Activated naive CD4-positive, alpha-beta T cell treated with anti-CD3 and anti-CD28 coated beads, Interleukin-2, amount 10 ng/mL, durations not matched to agents 7 days and 5 days (primary cell): ENCODE data around the gene ARMC7.
"Not testable (repeated sequence)": the region's sequence is repeated elsewhere in the genome, so short reads cannot be mapped to it uniquely, and the experiment has no call there.

ENCODE experiments used
- CTCF ChIA-PET: fragments of 350-600 bp; sonication (Branson Sonifier 250); formaldehyde crosslinking; loops from one replicate; lab custom pipeline; 2021; ENCODE audit warnings: antibody characterized with exemption; lab: Charles Lee
- DNase-seq: peaks from one replicate; pipeline ENCODE4 v3.0.0-alpha.2; 2020
- H3K27ac Mint-ChIP-seq: one replicate; pipeline ENCODE4 v1.8.0; 2021; ENCODE audit warnings: mild to moderate bottlenecking, moderate library complexity, mixed read lengths
- H3K27me3 Mint-ChIP-seq: one replicate; pipeline ENCODE4 v1.8.0; 2021; ENCODE audit warnings: mild to moderate bottlenecking, mixed read lengths
- H3K36me3 Mint-ChIP-seq: one replicate; pipeline ENCODE4 v1.8.0; 2021; ENCODE audit warnings: mixed read lengths
- H3K4me1 Mint-ChIP-seq: one replicate; pipeline ENCODE4 v1.8.0; 2021; ENCODE audit warnings: mixed read lengths
- H3K4me3 Mint-ChIP-seq: one replicate; pipeline ENCODE4 v1.8.0; 2021; ENCODE audit warnings: mild to moderate bottlenecking, moderate library complexity, mixed read lengths
- H3K9me3 Mint-ChIP-seq: one replicate; pipeline ENCODE4 v1.8.0; 2021; ENCODE audit warnings: mixed read lengths

ARMC7 gene

GRCh38 chr17:75116737-75117136 lies 7.0 kb downstream of the ARMC7 start:
- H3K27me3 Mint-ChIP-seq: no peaks in the 10 kb centered on the region
- CTCF ChIA-PET: interaction anchor here (4.9 to 6.8 kb wide), 3 partner anchors 12 to 85 kb away, joined by 107 to 164 read pairs (median 116); partner anchors contain the start of gene NT5C

GRCh38 chr17:75118307-75118706 lies 8.5 kb downstream of the ARMC7 start:
- Mint-ChIP-seq H3K4me3 (no peak overlapping the region), H3K4me1 (peaks cover 33% of the 10 kb centered on the region), H3K27me3 (no peaks in the 10 kb centered on the region), H3K36me3 (peaks cover 25% of the 10 kb centered on the region), H3K9me3 (no peaks in the 10 kb centered on the region), H3K27ac (no peak overlapping the region)
- DNase-seq: no peak
- CTCF ChIA-PET: interaction anchor here (0.6 kb wide), 1 partner anchor 44 kb away, joined by 3 read pairs; no protein-coding TSS in a partner anchor

More at GRCh38 chr17:75116737-75117136, 7.0 kb downstream of the ARMC7 start:
- Mint-ChIP-seq H3K4me1 (peaks cover 36% of the 10 kb centered on the region), H3K36me3 (peaks cover 31% of the 10 kb centered on the region), H3K27ac (no peak overlapping the region), H3K4me3 (no peak overlapping the region), H3K9me3 (no peaks in the 10 kb centered on the region)
- DNase-seq: no peak

- peak overlapping the region; percentile 76 for H3K27ac Mint-ChIP-seq
- no peaks in the 10 kb centered on the region for H3K9me3 Mint-ChIP-seq
- H3K36me3 Mint-ChIP-seq: peaks cover 28% of the 10 kb centered on the region
- no peaks in the 10 kb centered on the region for H3K27me3 Mint-ChIP-seq
- H3K4me1 Mint-ChIP-seq: peaks cover 45% of the 10 kb centered on the region
- DNase-seq: peak; percentile 64
- CTCF ChIA-PET: interaction anchor here (0.7 to 12.7 kb wide), 6 partner anchors 11 to 281 kb away, joined by 3 to 164 read pairs (median 4); partner anchors contain the start of gene GRB2
- H3K4me3 Mint-ChIP-seq: peak overlapping the region; percentile 15
Observed at GRCh38 chr17:75124041-75124818, 14.5 kb downstream of the ARMC7 start.

- H3K27me3 Mint-ChIP-seq: no peaks in the 10 kb centered on the region
- CTCF ChIA-PET: interaction anchor here (0.8 to 12.7 kb wide), 5 partner anchors 11 to 163 kb away, joined by 3 to 164 read pairs (median 4); no protein-coding TSS in a partner anchor
- peak overlapping the region; percentile 15 for H3K4me3 Mint-ChIP-seq
- no peaks in the 10 kb centered on the region for H3K9me3 Mint-ChIP-seq
- peaks cover 48% of the 10 kb centered on the region for H3K4me1 Mint-ChIP-seq
- peaks cover 31% of the 10 kb centered on the region for H3K36me3 Mint-ChIP-seq
- peak overlapping the region; percentile 76 for H3K27ac Mint-ChIP-seq
- no peak for DNase-seq
Observed at GRCh38 chr17:75124819-75125162, 15.0 kb downstream of the ARMC7 start.

- H3K4me1 Mint-ChIP-seq: peaks cover 53% of the 10 kb centered on the region
- H3K4me3 Mint-ChIP-seq: peak overlapping the region; percentile 26
- H3K27ac Mint-ChIP-seq: peak overlapping the region; percentile 76
- H3K9me3 Mint-ChIP-seq: no peaks in the 10 kb centered on the region
- H3K27me3 Mint-ChIP-seq: no peaks in the 10 kb centered on the region
- peaks cover 30% of the 10 kb centered on the region for H3K36me3 Mint-ChIP-seq
- peak; percentile 52 for DNase-seq
- CTCF ChIA-PET: interaction anchor here (0.8 to 12.7 kb wide), 4 partner anchors 12 to 76 kb away, joined by 3 to 164 read pairs (median 5); no protein-coding TSS in a partner anchor
Observed at GRCh38 chr17:75125984-75126383, 16.2 kb downstream of the ARMC7 start.

GRCh38 chr17:75126954-75127353 lies 17.2 kb downstream of the ARMC7 start:
- peaks cover 28% of the 10 kb centered on the region for H3K36me3 Mint-ChIP-seq
- H3K27ac Mint-ChIP-seq: peak overlapping the region; percentile 33
- no peaks in the 10 kb centered on the region for H3K27me3 Mint-ChIP-seq
- DNase-seq: no peak
- H3K4me3 Mint-ChIP-seq: no peak overlapping the region
- peaks cover 51% of the 10 kb centered on the region for H3K4me1 Mint-ChIP-seq
- no peaks in the 10 kb centered on the region for H3K9me3 Mint-ChIP-seq
- CTCF ChIA-PET: interaction anchor here (0.7 to 12.7 kb wide), 3 partner anchors 13 to 984 kb away, joined by 3 to 164 read pairs (median 3); no protein-coding TSS in a partner anchor

GRCh38 chr17:75127936-75128335 lies 18.2 kb downstream of the ARMC7 start:
- not testable (repeated sequence) for H3K9me3 Mint-ChIP-seq, H3K27me3 Mint-ChIP-seq, H3K4me3 Mint-ChIP-seq, DNase-seq
- CTCF ChIA-PET: interaction anchor here (1.3 to 12.7 kb wide), 2 partner anchors 14 to 74 kb away, joined by 3 to 164 read pairs; no protein-coding TSS in a partner anchor
- Mint-ChIP-seq H3K36me3 (peaks cover 29% of the 10 kb centered on the region), H3K27ac (peak overlapping the region; percentile 58), H3K4me1 (peaks cover 56% of the 10 kb centered on the region)

DNA sequence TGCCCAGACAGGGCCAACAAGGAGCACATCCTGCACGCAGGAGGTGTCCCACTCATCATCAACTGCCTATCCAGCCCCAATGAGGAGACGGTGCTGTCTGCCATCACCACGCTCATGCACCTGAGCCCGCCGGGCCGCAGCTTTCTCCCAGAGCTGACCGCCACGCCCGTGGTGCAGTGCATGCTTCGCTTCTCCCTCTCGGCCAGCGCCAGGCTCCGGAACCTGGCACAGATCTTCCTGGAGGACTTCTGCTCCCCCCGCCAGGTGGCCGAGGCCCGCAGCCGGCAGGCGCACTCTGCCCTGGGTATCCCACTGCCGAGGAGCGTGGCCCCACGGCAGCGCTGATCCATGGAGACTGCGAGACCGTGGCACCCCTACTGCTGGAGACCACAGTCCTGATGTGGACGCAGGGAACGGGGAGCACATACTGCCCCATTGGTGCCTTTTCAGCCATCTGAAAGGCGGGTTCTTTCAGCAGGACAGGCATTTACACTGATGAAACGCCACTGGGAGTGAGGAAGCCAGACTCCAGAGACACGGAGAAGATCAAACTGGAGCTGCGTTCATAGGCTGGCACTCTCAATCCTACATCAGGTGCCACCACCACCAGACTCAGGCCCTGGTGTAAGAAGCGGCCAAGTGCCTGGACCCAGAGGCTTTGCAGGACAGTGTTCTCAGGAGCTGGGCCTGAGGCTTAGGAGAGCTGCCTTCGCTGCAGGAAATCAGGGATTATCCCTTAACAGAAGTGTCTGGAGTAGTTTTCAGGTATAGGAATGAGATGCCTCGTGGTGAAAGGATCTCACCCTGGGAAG lies 19.1 kb downstream of the ARMC7 start:
- Mint-ChIP-seq H3K4me3 (no peak overlapping the region), H3K36me3 (peaks cover 28% of the 10 kb centered on the region), H3K4me1 (peaks cover 55% of the 10 kb centered on the region), H3K9me3 (no peaks in the 10 kb centered on the region), H3K27me3 (no peaks in the 10 kb centered on the region), H3K27ac (no peak overlapping the region)
- CTCF ChIA-PET: interaction anchor here (0.8 to 12.7 kb wide), 2 partner anchors 15 to 167 kb away, joined by 3 to 164 read pairs; no protein-coding TSS in a partner anchor
- DNase-seq: no peak

DNA sequence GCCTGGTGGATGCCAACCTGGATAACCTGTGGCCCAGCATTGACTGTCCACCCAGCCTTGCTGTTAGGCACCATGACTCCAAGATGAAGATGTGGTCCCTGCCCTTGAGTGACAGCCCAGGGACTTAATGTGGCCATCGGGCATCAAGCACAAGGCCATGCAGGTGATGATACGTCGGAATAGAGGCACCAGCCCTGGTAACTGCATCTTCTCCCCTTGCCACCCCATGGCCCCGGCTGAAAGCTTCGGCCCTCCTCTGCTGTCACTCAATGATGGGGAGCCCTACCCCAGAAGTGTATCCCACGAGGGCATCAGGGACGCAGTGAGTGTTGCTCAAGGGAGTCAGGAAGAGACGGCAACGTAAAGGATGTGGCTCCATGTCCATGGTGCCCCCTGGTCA lies 19.8 kb downstream of the ARMC7 start:
- H3K9me3 Mint-ChIP-seq: no peaks in the 10 kb centered on the region
- H3K4me1 Mint-ChIP-seq: peaks cover 48% of the 10 kb centered on the region
- CTCF ChIA-PET: interaction anchor here (0.8 to 12.7 kb wide), 3 partner anchors 16 to 168 kb away, joined by 3 to 164 read pairs (median 14); no protein-coding TSS in a partner anchor
- no peak for DNase-seq
- peak overlapping the region; percentile 54 for H3K4me3 Mint-ChIP-seq
- peak overlapping the region; percentile 62 for H3K27ac Mint-ChIP-seq
- H3K36me3 Mint-ChIP-seq: peaks cover 21% of the 10 kb centered on the region
- H3K27me3 Mint-ChIP-seq: no peaks in the 10 kb centered on the region

DNA sequence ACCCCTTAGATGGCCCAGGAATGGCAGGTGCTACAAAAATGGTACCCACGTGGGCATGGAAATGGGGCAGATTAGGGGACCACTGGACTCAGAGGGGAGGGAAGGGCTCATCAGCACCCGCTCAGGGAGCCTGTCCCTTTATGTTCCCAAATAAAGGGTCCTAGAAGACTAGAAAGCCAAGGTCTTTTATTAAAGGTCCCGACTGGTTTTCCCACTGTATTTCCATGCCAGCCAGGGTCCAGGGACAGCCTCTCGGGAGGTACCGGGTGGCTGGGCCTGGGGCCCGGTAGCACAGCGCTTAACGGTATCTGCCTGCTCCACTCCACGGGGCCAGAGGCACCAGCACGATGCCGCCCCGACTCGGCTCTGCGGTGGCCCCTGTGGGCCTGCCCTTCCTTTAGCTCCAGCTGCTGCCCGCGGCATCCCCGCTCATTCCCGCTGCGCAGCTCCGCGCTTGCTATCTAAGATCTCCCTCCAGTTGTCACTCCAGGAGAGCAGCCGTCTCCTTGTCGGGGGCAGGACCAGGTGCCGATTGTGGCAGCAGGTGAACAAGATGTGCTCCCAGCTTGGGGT lies 20.4 kb downstream of the ARMC7 start:
- Mint-ChIP-seq H3K27ac (peak overlapping the region; percentile 75), H3K9me3 (no peaks in the 10 kb centered on the region), H3K27me3 (no peaks in the 10 kb centered on the region), H3K4me3 (peak overlapping the region; percentile 88), H3K4me1 (peaks cover 42% of the 10 kb centered on the region), H3K36me3 (peaks cover 21% of the 10 kb centered on the region)
- CTCF ChIA-PET: interaction anchor here (0.8 to 12.7 kb wide), 8 partner anchors 11 to 168 kb away, joined by 3 to 164 read pairs (median 4); no protein-coding TSS in a partner anchor
- DNase-seq: no peak

DNA sequence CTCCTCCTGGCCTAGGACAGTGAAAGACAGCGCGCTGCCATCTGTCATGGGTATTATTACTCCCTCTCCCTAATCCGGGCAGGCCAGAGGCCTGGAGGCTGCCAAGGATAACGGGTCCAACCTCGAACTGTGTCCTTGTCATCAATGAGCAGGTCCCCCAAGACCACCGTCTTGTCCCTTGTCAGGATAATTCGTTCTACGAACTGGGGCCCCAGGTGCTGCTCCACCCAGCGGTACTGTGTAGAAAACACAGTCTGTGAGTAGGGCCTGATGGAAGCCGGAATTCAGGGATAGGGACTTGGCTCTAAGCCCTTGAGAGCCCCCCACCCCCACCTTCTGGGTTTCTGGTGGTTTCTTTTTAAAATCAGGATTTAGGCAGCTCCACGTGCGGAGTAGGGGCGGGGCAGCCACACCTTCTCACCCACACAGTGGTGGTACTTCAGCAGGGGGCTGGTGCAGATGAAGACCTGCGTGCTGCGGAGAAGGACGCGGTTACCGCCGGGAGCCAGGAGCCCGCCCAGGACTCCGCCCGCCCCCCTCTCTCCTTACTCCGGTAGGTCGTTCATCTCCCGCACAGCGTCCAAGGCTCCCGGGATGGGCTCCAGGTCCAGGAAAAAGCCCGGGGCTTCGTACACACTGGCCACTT lies 21.0 kb downstream of the ARMC7 start:
- Mint-ChIP-seq H3K27ac (peak overlapping the region; percentile 92), H3K9me3 (no peaks in the 10 kb centered on the region), H3K4me1 (peaks cover 36% of the 10 kb centered on the region), H3K36me3 (peaks cover 24% of the 10 kb centered on the region), H3K27me3 (no peaks in the 10 kb centered on the region), H3K4me3 (peak overlapping the region; percentile 88)
- CTCF ChIA-PET: interaction anchor here (0.9 to 12.7 kb wide), 9 partner anchors 10 to 169 kb away, joined by 3 to 164 read pairs (median 5); no protein-coding TSS in a partner anchor
- DNase-seq: peak; percentile 62

GRCh38 chr17:75131278-75132017 lies 21.7 kb downstream of the ARMC7 start, which contains the start of gene NT5C:
TSS of gene NT5C (minus strand) at chr17:75131742. CDS start at chr17:75131707, 35 bp downstream.
- H3K36me3 Mint-ChIP-seq: peaks cover 25% of the 10 kb centered on the region
- peak within 1 kb of the TSS; percentile 88 for H3K4me3 Mint-ChIP-seq
- H3K27me3 Mint-ChIP-seq: no peaks in the 10 kb centered on the region
- CTCF ChIA-PET: interaction anchor here (0.7 to 12.7 kb wide), 11 partner anchors 10 to 170 kb away, joined by 3 to 164 read pairs (median 3); no protein-coding TSS in a partner anchor
- H3K27ac Mint-ChIP-seq: peak within 1 kb of the TSS; percentile 92
- H3K4me1 Mint-ChIP-seq: peaks cover 29% of the 10 kb centered on the region
- H3K9me3 Mint-ChIP-seq: no peaks in the 10 kb centered on the region
- peak; percentile 81 for DNase-seq
